ENCODE data around the gene PPT1. TPM values are rescaled to one million over a fixed set of nuclear protein-coding genes. Genes with fewer than 3 reads are reported as not detected.

The PPT1 gene
- 48.5 TPM for total RNA-seq

DNA sequence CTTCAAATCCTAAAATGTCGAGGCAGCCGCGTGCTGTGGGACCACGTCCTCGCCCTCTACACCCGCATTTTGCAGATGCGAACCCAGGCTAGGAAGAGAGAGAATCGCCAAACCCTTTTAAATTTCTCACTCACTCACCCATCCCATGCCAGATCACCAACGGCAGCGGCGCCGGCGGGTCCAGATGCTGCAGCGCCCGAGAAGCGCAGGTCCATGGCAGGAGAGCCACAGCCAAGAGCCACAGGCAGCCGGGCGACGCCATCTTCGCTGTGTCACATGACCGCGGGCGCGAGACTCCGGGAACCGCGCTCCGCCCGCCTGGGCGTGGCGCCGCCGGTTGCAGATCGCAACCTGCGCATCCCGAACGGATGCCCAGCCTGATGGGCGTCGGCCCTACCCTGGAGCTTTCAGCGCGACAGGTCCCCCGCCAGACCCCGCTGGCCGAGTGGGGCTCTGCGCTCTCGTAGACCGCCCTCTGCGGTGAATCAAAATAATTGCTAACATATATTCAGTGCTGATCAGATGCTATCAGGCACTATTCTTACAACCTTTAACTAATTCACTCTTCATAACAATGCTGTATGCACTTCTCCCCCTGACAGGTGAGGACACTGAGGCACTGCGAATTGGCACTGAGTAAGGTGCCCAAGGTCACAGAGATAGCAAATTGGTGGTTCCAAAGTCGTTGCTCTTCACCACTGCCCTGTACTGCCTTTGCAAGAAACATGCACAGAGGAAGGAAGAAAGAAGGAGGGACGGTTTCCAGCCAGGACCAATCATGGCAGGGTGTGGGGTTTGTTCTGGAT lies at the start of gene PPT1:
Gene PPT1 (minus strand): TSS at position 276 of the 806 bp plus-strand sequence. CDS start 14 bp downstream, at position 262.

DNA sequence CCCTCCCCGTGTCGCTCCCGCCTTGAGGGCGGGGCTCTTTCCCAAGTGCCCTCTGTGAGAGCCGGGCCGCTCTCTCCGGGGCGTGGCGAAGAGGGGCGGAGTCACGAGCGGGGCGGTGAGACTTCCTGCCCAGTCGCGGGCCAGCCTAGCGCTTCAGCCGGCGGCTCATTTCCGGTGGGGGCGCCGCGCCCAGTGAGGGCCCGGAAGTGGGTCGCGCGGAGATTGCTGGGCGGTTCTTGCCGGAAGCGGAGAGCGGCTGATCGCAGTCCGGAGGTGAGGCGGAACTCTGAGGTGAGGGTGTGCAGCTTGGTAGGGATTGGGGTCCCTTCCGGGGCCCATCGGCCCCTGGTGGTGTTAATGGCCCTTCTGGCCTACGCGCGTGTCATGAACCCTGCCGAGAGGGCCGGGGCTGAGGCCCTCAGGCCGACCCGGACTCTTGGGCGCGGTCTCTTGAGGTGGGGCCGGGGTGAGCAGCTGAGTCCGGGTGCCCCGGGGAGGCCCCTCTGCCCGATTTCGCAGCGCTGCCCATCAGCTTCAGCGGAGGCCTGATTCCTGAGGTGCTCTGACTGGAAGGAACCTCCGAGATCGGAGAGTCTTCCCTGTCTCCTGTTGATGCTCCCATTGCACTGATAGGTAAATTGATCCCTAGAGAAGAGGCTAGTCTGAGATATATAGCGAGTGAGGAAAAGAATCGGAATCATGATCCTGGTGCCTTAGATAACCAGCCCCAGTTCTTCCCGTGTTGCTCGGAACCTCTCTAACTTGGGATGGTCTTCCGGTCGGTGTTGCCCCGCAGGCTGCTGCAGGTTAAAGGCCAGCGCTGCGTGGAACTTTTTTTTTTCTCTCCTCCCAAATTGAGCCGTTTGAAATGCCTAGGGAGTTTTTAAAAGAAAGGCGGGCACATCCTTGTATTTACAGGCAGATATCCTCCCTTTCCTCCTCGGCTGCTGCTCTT lies 56.3 kb downstream of the PPT1 start, which contains the start of gene CAP1:
Gene CAP1 (plus strand): TSS at position 219 of the 955 bp plus-strand sequence. CDS start 18,618 bp downstream, outside the sequence.

Other genes starting within 250 kb of the PPT1 start
- 41.9 TPM for gene TRIT1, start 213.7 kb downstream of the PPT1 start, total RNA-seq
- 9.1 TPM for gene MYCL, start 195.3 kb downstream of the PPT1 start, total RNA-seq
- 18.8 TPM for gene MFSD2A, start 142.1 kb downstream of the PPT1 start, total RNA-seq
- 112 TPM for gene CAP1, start 56.5 kb downstream of the PPT1 start, total RNA-seq
- gene RLF, start 64.1 kb upstream of the PPT1 start, total RNA-seq: 65.4 TPM
- not detected for gene TMCO2, start 150.7 kb upstream of the PPT1 start, total RNA-seq
- gene ZMPSTE24, start 161.0 kb upstream of the PPT1 start, total RNA-seq: 39.8 TPM
- gene COL9A2, start 220.0 kb upstream of the PPT1 start, total RNA-seq: 14.7 TPM